HG02852 (cell line): ENCODE results near the gene NUTM2A.
"Not testable (repeated sequence)": the region's sequence is repeated elsewhere in the genome, so short reads cannot be mapped to it uniquely, and the experiment has no call there.

Experiments used
- ATAC-seq: cut with Tn5 transposase; IDR thresholded peaks from one replicate; pipeline ENCODE4 v1.9.1; 2021; ENCODE audit warnings: mild to moderate bottlenecking, moderate library complexity; ENCODE audit not compliant: unreplicated experiment

The NUTM2A gene, protein sequence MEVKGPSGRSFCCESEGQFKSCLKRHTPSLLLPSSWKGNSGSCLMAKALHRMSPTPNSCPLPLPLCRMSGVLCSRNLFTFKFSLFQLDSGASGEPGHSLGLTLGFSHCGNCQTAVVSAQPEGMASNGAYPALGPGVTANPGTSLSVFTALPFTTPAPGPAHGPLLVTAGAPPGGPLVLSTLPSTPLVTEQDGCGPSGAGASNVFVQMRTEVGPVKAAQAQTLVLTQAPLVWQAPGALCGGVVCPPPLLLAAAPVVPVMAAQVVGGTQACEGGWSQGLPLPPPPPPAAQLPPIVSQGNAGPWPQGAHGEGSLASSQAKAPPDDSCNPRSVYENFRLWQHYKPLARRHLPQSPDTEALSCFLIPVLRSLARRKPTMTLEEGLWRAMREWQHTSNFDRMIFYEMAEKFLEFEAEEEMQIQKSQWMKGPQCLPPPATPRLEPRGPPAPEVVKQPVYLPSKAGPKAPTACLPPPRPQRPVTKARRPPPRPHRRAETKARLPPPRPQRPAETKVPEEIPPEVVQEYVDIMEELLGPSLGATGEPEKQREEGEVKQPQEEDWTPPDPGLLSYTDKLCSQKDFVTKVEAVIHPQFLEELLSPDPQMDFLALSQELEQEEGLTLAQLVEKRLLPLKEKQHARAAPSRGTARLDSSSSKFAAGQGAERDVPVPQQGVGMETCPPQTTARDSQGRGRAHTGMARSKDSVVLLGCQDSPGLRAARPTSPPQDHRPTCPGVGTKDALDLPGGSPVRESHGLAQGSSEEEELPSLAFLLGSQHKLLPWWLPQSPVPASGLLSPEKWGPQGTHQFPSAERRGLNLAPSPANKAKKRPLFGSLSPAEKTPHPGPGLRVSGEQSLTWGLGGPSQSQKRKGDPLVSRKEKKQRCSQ

DNA sequence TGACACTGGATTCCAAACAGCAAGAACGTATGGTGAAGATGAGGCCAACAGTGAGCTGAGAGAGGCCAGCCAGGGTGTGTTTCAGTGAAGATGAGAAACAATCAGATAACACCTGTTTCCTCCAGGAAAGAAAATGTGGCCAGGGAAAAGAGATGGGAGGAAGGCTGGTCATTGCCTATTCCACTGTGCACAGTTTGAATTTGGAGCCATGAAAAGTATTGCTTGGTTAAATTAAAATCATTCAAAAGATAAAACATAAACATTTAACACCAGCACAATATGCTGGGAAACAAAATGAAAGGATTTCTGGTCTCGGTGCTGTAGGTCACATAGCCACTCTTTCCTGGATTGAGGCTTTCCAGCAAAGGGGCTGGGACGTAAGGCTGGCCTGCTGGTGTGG lies at the start of gene NUTM2A:
Gene NUTM2A, plus strand, starts transcription at position 301 of the 400 bp plus-strand sequence. CDS start 383 bp downstream, outside the sequence.
- not testable (repeated sequence) for ATAC-seq

DNA sequence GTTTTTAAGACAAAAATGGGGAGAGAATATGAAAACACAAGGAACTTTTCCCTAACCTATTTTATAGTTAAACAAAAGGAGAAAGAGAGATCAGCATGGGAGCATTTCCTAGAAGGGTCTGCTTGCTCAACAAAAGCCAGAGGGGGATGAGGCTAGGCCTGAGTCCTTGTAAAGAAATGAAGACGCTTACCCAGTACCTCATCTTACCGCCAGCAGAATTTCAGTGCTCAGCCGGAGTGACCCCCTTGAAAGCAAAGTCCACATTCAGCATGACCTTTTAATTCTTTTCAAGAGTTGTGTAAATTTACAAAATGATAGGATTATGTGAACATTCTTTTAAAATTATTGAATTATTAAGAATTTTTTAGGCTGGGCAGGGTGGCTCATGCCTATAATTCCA lies 47.7 kb upstream of the NUTM2A start:
- ATAC-seq, result not testable (repeated sequence)

DNA sequence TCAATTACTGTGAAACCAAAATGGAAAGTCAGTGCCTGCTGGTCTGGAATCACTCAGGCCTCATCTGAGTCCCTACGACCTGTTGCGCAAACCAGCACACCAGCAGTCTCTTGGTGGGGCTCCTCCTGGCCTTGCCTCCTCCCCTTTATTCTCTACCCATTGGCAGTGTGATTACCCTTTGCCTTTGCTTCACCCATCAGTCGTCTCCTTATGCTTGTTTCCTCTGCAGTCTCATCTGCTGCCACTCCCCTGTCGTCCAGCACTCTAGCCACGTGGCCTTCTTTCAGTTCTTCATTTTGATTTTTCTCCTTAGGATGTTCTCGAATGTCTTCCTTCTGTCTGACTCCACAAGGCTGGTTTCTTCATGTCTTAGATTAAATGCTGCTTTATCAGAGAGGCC lies 40.8 kb upstream of the NUTM2A start:
- ATAC-seq, result not testable (repeated sequence)

DNA sequence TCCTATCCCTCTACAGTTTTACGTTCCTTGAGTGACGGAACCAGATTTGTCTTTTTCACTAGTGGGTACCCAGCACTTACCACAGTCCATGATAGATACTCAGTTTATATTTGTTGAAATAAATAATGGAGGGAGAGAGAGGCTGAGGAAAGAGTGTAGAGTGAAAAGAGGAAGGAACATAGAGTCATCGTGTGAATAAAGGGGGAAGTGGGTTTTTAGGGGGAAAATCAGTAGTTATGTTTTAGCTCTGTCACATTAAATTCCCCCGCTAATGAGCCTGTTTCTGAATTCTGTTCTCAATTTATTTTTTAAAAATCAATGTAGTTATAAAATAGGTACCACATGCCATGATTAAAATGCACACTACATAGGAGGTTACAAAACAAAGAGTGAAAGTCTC lies 39.2 kb upstream of the NUTM2A start:
- ATAC-seq, result not testable (repeated sequence)

DNA sequence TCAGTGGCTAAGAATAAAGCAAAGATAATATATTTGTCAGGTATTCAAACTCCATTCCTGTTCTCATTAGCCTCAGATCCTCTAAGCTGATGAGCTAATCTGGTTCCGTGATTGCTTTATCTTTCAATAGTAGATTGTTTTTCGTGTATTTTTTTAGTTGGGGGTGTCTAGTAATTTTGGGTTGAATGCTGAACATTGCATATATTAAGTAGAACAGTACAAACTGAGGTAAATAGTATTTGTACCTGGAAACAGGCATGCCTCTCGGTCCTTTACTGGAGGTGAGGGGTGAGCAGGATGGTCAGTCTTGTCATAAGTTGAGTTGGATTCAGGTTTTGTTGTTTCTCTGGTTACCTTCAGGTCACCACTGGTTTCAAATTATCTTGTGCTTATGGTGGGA lies 37.7 kb upstream of the NUTM2A start:
- ATAC-seq, result not testable (repeated sequence)

DNA sequence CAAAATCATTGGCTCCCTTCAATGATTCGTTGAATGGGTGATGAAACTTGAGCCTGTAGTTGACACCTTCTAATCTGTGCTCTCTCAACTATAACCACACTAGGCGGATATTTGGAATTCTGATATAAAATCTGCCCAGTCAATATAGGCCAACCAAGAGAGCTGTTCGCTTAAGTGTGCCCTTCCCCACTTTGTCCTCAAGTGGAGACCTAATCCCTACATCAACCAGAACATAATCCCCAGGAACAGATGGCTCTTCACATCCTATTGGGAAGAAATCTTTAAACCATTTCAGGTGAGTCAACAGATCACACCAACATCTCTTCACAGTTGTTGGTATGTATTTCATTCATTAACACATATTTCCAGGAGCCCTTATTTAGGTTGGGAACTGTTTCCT lies 33.4 kb upstream of the NUTM2A start:
- not testable (repeated sequence) for ATAC-seq

DNA sequence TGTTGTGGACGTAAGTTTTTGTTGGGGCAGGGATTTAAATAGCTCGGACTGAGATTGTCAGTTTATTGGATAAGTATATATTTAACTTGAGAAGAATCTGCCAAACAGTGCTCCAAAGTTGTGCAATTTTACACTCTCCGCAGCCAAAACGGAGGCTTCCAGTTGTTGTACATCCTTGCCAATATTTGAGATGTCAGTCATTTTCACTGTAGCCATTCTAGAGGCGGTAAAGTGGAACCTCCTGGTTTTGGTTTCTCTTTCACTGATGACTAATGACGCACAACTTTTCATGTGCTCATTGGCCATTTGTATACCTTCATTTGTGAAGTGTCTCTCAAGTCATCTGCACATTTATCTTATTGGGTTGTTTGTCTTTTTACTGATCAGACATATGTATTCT lies 24.3 kb upstream of the NUTM2A start:
- peak; percentile 64 for ATAC-seq

DNA sequence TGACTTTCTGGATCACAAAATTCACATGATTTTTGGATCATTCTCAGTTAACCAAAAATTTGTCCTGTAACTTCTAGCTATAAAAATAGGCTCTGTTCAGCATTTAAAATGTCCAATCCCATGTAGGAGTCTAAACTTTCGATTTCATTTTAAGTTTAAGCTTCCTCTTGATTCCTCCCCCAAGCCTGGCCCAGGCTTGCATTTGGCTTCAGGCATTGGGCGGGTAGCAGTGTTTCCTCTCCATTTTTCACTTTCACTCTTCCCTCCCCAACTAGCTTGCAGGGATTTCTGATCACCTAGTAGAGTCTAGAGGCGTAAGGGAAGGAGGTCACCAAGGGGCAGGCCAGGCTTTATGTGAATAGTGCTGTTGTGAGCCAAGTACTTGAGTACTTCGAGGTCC lies 20.4 kb upstream of the NUTM2A start:
- ATAC-seq, result not testable (repeated sequence)

DNA sequence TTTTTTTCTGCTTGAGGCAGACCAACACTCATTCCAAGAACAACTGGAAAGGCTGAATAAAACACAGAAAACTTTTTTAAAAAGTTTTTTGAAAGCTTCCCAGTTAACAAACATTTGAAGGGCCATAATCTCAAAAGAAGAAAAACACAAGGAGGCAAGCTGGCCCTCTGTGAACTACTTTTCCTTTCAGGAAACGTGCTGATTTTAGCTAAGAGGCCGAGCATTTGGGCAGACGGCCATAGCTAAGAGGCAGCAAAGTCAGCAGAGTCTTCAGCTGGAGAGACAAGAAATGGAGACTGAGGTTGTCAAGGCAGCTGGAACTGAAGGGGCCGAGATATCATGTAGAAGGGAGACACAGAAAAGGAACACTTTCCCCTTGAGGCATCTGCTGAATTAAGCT lies 18.3 kb upstream of the NUTM2A start:
- ATAC-seq, result not testable (repeated sequence)

DNA sequence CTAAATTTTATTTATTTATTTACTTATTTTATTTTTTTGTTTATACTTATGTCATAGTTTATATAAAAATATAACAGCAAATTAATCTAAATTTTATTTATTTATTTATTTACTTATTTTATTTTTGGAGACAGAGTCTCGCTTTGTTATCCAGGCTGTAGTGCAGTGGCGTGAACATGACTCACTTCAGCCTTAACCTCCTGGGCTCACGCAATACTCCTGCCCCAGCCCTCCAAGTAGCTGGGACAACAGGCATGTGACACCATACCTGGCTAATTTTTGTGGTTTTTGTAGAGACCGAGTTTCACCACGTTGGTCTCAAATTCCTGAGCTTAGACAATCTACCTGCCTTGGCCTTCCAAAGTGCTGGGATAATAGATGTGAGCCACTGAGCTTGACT lies 14.9 kb upstream of the NUTM2A start:
- ATAC-seq, result not testable (repeated sequence)

DNA sequence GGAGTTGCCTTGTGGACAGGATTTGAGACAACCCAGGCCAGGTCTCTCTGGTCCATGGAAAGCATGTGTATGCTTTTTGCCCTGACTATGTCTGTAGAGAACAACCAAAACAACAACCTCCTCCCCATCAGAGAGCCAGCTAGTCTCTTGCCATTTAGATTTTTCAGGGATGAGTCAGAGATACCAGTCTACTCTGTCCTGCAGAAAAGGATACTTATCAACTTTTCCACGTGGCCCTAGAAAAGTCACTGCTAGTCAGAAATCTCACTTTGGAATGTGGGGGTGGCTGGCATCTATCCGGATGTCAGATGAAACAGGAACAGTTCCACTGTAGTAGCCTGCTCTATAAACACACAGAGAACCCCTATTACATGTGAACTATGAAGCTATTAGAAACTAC lies 13.4 kb upstream of the NUTM2A start:
- not testable (repeated sequence) for ATAC-seq

DNA sequence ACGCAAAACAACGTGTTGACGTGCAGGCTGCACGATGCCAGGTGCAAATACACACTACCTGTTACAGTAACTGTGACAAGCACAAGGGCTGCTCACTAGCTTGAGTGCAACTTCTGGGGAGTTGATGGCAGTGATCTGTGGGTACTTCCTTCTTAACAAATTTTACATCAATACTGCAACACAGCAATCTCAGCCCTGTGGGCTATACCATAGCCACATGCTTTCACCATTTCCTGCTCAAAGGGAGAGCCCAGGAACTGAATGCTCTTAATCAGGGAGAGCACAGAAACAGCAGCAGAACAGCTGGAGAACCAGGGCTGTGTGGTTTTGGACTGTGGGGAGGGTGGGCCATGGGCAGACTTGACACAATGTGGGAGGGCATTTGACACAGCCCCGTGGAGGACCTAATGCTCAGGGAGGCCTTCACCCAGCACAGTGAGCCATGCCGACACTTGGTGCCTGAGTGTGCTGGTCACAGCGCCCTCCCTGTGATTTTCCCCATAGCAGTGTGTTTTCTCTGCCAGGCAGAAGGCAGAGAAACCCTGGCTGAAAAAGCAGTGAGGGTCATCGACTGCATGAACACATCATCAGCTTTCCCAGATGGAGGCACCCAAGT lies 12.0 kb upstream of the NUTM2A start:
- not testable (repeated sequence) for ATAC-seq

DNA sequence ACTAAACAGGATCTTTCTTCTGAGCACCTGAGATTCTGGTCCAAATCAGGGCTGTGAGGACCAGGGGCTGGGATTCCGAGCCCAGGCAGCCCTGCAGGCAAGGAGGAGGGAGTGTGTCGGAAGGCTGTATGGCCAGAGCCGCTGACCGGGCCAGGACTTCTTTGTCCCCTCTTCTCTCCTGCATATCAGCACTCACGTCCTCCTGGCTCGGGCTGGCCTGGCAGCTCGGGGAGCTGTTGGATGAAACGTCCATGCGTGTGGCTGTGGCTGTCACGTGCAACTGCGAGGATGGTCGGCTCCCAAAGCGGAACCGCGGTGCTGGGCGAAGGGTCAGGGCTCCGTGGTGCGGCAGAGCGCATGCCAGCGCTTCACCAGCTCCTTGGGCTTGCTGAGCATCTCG lies 11.4 kb upstream of the NUTM2A start:
- not testable (repeated sequence) for ATAC-seq

DNA sequence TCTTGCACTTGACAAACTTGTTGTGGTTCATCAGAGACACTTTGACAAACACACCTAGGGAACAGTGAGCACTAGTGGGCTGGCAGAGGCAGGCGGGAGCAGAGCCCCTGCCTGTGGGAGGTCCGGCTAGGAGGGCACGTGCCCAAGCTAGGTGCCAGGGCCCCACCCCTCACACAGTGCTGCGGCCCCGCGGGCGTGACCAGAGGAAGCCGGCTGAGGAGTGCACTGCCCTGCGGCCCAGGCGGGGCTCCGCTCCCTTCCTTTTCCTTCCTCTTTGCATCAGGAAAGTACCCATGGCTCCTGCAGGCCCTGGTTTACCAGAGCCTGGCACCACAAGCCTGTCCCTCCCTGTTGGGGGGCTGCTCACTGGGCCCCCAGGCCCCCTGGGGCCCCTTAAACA lies 9.1 kb upstream of the NUTM2A start:
- ATAC-seq, result not testable (repeated sequence)

DNA sequence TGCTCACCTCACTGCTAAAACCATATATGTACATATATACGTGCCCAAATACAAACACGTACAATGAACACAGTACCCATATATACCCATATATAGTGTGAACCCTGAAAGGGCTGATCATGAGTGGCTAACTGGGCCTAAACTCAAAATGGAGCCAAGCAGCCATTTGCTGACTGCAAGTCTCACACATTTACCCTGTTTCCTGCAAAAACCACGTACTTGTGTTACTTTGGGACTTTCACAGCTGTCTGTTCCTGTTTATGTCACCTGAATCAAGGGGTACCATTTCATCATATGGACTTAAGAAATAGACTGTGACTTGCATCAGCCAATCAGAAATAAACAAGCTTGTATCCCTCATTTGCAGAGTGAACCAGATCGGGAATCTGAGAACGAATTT lies 5.9 kb upstream of the NUTM2A start:
- ATAC-seq, result not testable (repeated sequence)

DNA sequence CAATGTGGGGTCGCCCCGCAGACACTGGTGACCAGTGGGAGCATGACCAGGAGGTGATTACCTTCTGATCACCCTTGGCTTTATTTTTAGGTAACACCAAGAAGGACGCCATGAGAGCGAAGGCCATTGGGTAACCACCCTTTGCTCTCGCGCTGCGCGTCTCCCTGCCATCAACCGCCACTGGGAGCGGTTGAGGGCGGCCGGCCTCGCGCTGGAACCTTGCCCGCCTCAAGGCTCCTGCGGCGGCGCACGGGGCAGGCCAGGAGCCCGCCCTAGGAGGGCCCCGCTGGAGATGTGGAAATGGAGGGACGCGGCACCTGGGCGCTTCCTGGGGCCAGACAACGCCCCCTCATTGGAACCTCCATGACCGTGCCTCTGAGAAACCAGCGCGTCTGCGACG lies 2.5 kb upstream of the NUTM2A start:
- not testable (repeated sequence) for ATAC-seq

DNA sequence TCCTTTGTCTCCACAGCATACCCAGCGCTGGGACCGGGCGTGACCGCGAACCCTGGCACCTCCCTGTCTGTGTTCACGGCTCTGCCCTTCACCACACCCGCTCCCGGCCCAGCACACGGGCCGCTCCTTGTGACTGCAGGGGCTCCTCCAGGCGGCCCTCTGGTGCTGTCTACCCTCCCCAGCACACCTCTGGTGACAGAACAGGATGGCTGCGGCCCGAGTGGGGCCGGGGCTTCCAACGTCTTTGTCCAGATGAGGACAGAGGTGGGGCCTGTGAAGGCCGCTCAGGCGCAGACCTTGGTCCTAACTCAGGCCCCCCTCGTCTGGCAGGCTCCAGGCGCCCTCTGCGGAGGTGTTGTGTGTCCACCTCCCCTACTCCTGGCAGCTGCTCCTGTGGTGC lies 3.0 kb downstream of the NUTM2A start:
- not testable (repeated sequence) for ATAC-seq

DNA sequence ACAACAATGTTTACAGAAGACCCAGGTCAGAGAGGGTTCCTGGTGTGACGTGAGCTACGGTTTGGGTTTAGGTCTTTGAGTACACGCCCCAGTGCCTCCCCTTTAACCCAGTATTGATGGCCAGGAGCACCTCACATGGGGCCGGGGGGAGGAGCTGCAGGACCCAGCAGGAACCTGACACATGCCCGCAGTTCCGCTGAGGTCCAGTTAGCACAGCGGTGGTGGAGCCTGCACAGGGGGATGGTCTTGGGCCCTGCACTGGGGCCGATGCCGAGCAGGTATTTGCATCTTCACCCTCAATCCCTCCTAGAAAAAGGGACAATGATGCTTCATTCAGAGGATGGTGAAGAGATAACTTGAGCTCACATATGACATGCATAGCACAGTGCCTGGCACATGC lies 4.0 kb downstream of the NUTM2A start:
- not testable (repeated sequence) for ATAC-seq

DNA sequence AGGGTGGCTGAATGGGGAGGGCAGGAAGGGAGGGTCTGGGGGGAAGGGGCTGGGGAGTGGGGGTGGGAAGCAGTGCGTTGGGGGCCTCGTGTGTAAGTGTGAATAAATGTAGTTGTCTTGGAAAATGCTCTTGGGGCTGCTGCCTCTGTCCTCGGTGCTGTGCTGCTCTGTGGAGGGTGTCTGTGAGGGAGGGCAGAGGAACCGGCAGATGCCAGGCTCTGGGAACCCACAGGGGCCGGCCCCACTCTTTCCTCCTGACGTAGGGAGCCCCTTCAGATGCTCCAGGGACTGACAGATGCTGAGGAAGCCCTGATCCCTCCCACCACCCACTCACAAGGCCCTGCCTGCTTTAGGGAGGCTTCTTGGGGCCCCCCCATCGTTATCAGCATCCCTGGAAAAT lies 9.6 kb downstream of the NUTM2A start:
- not testable (repeated sequence) for ATAC-seq

DNA sequence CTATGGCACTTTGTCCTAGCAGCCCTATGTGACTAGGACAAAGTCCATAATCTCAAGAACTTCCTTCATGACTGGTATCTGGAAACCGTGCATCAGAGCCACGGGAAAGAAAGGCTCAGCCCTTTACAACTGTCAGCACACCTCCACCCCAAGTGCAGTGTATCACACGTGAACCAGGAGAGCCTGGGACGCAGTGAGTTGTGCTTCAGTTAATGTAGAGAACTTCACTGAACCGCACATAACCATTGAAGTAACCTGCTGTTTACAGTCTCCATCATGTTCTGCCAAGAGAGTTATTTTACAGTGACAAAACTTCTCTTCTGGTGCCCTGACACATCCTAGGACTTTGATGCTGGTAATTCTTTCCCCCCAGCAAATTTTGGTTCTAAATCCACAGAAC lies 12.0 kb downstream of the NUTM2A start:
- not testable (repeated sequence) for ATAC-seq

DNA sequence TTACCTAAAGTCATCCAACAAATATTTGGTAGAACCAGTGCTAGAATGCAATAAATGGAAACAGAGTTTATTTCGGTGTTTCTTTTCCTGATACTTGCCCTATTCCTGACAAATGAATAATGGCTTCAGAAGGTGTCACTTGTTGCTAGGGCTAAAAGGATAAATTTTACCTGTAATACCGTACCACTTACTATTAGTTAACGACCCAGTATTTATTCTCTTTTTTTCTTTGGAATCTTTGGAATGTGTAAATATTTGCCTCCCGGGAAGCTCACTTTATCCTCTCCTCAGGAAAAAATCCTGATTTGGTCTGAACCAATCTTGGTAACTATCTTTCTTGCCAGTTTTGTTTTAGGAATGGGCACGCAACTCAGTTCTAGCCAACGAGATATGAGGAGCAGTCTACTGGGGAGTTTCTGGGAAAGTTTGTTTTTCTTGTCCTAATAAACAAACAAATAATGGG lies 14.1 kb downstream of the NUTM2A start:
- ATAC-seq, result not testable (repeated sequence)
